SU-DHL-6 (cell line): ENCODE results near the gene CLINT1.

Experiments
- H2AFZ ChIP-seq: fragments of 200-600 bp; sonication (generic); 2 replicates; pipeline ENCODE4 v1.6.1; 2014; ENCODE audit warnings: low read depth, mild to moderate bottlenecking, moderate library complexity, mixed read lengths, antibody characterized with exemption, low read length; ENCODE audit not compliant: severe bottlenecking
- H3F3A ChIP-seq: fragments of 200-600 bp; shearing (Covaris generic); 2 replicates; pipeline ENCODE4 v1.6.0; 2016; ENCODE audit warnings: antibody characterized with exemption, mild to moderate bottlenecking; ENCODE audit not compliant: insufficient read depth
- H3K27ac ChIP-seq: fragments of 200-600 bp; sonication (generic); 2 replicates; pipeline ENCODE4 v1.5.1; 2016; ENCODE audit warnings: low read depth, mild to moderate bottlenecking, low read length, moderate library complexity, mixed read lengths
- H3K27me3 ChIP-seq: fragments of 200-600 bp; sonication (generic), shearing (Covaris generic); 2 replicates; pipeline ENCODE4 v1.6.0; 2014; ENCODE audit warnings: mild to moderate bottlenecking, low read length
- H3K36me3 ChIP-seq: fragments of 200-600 bp; sonication (generic); 2 replicates; pipeline ENCODE4 v1.6.1; 2014; ENCODE audit warnings: mild to moderate bottlenecking, low read length, mixed read lengths
- H3K4me2 ChIP-seq: fragments of 300-600, 200-600 bp; shearing (Covaris generic), sonication (generic); 2 replicates; pipeline ENCODE4 v1.6.0; 2014; ENCODE audit warnings: low read length, low read depth, mild to moderate bottlenecking; ENCODE audit not compliant: poor library complexity, severe bottlenecking
- H3K4me3 ChIP-seq: fragments of 200-600 bp; sonication (generic); 2 replicates; pipeline ENCODE4 v1.5.1; 2014; ENCODE audit warnings: antibody characterized with exemption, low read length, mild to moderate bottlenecking, mixed read lengths; ENCODE audit not compliant: insufficient read depth, poor library complexity, severe bottlenecking
- H3K79me2 ChIP-seq: fragments of 200-600 bp; sonication (generic); 2 replicates; pipeline ENCODE4 v1.6.1; 2014; ENCODE audit warnings: mild to moderate bottlenecking, low read length, moderate library complexity; ENCODE audit not compliant: insufficient read depth
- H3K9ac ChIP-seq: fragments of 200-600 bp; sonication (generic); 2 replicates; pipeline ENCODE4 v1.7.0; 2014; ENCODE audit warnings: mild to moderate bottlenecking, low read length
- H3K9me2 ChIP-seq: fragments of 200-600 bp; sonication (generic); replicated peaks from 2 replicates; pipeline ENCODE4 v1.6.1; 2014; ENCODE audit warnings: low read length; ENCODE audit not compliant: insufficient read depth
- H3K9me3 ChIP-seq: fragments of 200-600 bp; sonication (generic); 2 replicates; pipeline ENCODE4 v1.6.1; 2014; ENCODE audit warnings: low read length, mixed read lengths; ENCODE audit not compliant: insufficient read depth
- H4K20me1 ChIP-seq: fragments of 200-600 bp; sonication (generic); 2 replicates; pipeline ENCODE4 v1.6.1; 2014; ENCODE audit warnings: low read depth, mild to moderate bottlenecking, antibody characterized with exemption, low read length, moderate library complexity, mixed read lengths
- EZH2phosphoT487 ChIP-seq: fragments of 200-600 bp; sonication (generic), shearing (Covaris generic); conservative IDR thresholded peaks from 2 replicates; pipeline ENCODE4 v1.6.1; 2018; ENCODE audit warnings: mild to moderate bottlenecking, antibody characterized with exemption, low read length, moderate library complexity, mixed read lengths
- TF ChIP-seq, protein P1 (sequence below): fragments of 200-600 bp; sonication (generic); IDR thresholded peaks from one replicate; pipeline ENCODE4 v1.5.1; 2017; ENCODE audit warnings: antibody characterized with exemption, mild to moderate bottlenecking, low read length, moderate library complexity; ENCODE audit not compliant: insufficient read depth, poor library complexity, severe bottlenecking

CLINT1 gene

DNA sequence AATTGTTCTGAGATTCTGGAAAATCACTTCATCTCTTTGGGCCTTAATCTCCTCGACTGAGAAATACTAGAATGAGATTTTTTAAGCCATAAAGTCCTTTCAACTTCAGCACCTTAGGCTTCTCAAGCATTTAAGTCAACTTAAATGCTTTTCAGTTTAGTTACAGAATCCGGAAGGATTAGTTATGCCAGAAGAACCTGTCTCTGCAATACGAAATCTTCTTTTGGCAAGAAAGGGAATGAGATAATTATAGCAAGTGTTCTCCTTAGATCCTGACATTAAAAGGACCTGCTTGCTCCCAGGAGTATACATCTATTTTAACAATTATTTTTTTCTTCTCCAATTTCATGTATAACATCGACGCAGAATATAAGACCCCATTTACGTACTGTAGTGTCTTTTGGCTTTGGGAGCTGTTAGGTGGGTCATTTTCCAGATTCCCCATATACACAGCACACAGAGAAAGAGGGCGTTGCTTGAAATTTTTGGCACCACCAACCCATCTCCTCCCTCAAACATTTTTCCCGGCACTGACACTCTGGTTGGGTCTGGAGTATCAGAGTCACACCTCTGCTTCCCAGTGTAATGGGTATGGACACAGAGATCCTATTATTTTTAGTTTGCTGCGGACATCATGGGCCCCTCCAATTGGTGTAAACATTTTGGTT, 43.6 kb upstream of the CLINT1 start:
- Histone ChIP-seq H3K4me2 (no peak overlapping the region), H3K36me3 (no peaks in the 10 kb centered on the region), H3F3A (no peaks in the 10 kb centered on the region), H3K4me3 (no peak overlapping the region), H4K20me1 (no peaks in the 10 kb centered on the region), H3K27ac (no peak overlapping the region), H3K9me3 (no peaks in the 10 kb centered on the region), H3K27me3 (no peaks in the 10 kb centered on the region), H2AFZ (no peak overlapping the region), H3K79me2 (no peaks in the 10 kb centered on the region), H3K9me2 (no peaks in the 10 kb centered on the region), H3K9ac (no peak overlapping the region)
- TF ChIP-seq EZH2phosphoT487, result no peak
- TF ChIP-seq, protein P1, sequence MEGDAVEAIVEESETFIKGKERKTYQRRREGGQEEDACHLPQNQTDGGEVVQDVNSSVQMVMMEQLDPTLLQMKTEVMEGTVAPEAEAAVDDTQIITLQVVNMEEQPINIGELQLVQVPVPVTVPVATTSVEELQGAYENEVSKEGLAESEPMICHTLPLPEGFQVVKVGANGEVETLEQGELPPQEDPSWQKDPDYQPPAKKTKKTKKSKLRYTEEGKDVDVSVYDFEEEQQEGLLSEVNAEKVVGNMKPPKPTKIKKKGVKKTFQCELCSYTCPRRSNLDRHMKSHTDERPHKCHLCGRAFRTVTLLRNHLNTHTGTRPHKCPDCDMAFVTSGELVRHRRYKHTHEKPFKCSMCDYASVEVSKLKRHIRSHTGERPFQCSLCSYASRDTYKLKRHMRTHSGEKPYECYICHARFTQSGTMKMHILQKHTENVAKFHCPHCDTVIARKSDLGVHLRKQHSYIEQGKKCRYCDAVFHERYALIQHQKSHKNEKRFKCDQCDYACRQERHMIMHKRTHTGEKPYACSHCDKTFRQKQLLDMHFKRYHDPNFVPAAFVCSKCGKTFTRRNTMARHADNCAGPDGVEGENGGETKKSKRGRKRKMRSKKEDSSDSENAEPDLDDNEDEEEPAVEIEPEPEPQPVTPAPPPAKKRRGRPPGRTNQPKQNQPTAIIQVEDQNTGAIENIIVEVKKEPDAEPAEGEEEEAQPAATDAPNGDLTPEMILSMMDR, result no peak

DNA sequence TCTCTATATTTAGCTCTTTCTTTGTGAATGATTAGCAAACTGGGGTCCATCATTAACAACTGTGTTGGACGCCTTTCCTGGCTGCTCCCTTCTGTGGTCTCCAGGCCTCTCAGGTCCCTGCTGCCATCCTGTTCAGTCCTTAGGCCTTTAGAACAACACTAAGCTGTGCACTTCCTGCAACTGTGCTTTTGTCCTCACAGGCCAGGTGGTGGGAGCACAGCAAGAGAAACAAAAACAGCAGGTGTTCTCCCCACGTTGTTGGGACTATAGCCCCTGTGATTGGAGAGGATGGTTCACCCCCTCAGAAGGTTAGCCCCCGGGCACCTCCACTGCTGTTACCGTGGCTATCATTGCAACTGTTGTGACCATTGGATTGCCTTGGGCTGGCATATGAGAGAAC, 41.7 kb upstream of the CLINT1 start:
- Histone ChIP-seq H3K27ac (no peak overlapping the region), H3K9ac (no peak overlapping the region), H3K36me3 (no peaks in the 10 kb centered on the region), H3K4me2 (no peak overlapping the region), H2AFZ (peak overlapping the region; percentile 54), H3K79me2 (no peaks in the 10 kb centered on the region), H4K20me1 (no peaks in the 10 kb centered on the region), H3K4me3 (no peak overlapping the region), H3K9me2 (no peaks in the 10 kb centered on the region), H3K27me3 (no peaks in the 10 kb centered on the region), H3F3A (no peaks in the 10 kb centered on the region), H3K9me3 (no peaks in the 10 kb centered on the region)
- TF ChIP-seq, protein P1, result no peak

DNA sequence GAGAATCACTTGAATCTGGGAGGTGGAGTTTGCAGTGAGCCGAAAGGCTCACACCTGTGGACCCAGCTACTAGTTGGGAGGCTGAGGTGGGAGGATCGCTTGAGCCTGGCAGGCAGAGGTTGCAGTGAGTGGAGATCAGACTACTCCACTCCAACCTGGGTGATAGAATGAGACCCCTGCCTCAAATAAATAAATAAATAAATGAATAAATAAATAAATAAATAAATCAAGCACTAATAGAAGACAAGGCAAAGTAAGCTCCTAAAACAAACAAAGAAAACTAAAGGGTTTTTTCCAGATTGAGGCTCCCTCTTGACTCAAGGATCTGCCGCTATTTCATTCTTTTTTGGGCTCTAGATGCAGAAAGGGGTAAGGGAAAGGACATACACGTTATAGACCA, 34.7 kb upstream of the CLINT1 start:
- Histone ChIP-seq H3K27me3 (no peaks in the 10 kb centered on the region), H3K4me3 (no peak overlapping the region), H3K9me2 (no peaks in the 10 kb centered on the region), H4K20me1 (no peaks in the 10 kb centered on the region), H3K36me3 (no peaks in the 10 kb centered on the region), H3K79me2 (no peaks in the 10 kb centered on the region), H3F3A (no peaks in the 10 kb centered on the region), H2AFZ (no peak overlapping the region), H3K9me3 (no peaks in the 10 kb centered on the region), H3K27ac (no peak overlapping the region), H3K9ac (no peak overlapping the region), H3K4me2 (no peak overlapping the region)
- TF ChIP-seq, protein P1, result no peak
- no peak for TF ChIP-seq EZH2phosphoT487

DNA sequence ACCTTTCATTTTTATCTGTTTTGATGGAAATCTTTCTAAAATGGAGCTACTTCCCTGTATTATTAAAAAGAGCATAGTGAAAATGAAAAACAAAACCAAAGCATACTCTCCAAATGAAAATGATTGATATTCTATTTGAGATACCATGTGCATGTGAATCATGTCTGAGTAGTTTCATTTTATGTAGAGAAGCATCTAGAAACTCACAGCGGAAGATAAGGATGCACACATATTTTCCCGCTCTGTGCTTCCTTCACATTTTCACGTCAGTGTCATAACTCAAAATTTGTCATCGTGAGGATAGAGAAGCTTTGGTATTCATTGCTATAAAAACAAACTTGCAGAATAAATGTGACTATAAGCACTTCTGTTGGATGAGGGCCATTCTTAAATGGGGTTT, 34.0 kb upstream of the CLINT1 start:
- Histone ChIP-seq H2AFZ (no peak overlapping the region), H3K9me2 (no peaks in the 10 kb centered on the region), H3K27me3 (no peaks in the 10 kb centered on the region), H3K36me3 (no peaks in the 10 kb centered on the region), H3K27ac (no peak overlapping the region), H3K9me3 (no peaks in the 10 kb centered on the region), H3F3A (no peaks in the 10 kb centered on the region), H3K4me2 (no peak overlapping the region), H3K4me3 (no peak overlapping the region), H4K20me1 (no peaks in the 10 kb centered on the region), H3K79me2 (no peaks in the 10 kb centered on the region), H3K9ac (no peak overlapping the region)
- no peak for TF ChIP-seq EZH2phosphoT487
